GDM1 (cell line): Measurements from ENCODE around the gene ACTL6B.
"Not testable (repeated sequence)": the region's sequence is repeated elsewhere in the genome, so short reads cannot be mapped to it uniquely, and the experiment has no call there.

Experiments used
- DNase-seq: peaks from one replicate; lab custom pipeline; 2025; lab: John Stamatoyannopoulos, UW

ACTL6B gene

GRCh38 chr7:100655908-100656674 is at the start of gene ACTL6B:
Gene ACTL6B (minus strand): TSS chr7:100656448. CDS start chr7:100656354, 94 bp downstream.
- DNase-seq: peak; percentile 71

DNA sequence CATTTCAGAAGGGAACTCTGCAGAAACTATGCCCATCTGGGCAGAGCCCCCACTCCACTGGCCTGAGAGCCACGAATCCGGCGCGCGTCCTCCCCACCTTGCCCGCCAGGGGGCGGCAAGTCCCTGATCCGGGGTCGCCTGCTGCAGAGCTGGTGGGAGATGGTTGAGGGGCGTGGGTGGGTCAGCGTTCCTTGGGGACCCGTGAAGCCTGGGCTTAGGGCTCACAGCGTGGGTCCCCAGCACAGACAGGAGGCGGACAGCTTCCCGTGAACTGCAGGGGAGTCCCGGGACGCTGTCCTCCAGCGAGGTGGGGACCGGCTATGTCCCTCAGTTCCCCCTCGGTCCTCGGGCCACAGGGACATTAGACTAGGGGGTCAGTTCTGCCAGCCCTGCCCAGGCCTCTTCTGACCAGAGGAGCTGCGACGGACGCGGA is 49.1 kb upstream of the ACTL6B start:
- peak; percentile 66 for DNase-seq

- not testable (repeated sequence) for DNase-seq
These were observed 44.8 kb upstream of the ACTL6B start for GRCh38 chr7:100701089-100701488.

- DNase-seq: no peak
These were observed 42.8 kb upstream of the ACTL6B start for GRCh38 chr7:100699018-100699417.

DNA sequence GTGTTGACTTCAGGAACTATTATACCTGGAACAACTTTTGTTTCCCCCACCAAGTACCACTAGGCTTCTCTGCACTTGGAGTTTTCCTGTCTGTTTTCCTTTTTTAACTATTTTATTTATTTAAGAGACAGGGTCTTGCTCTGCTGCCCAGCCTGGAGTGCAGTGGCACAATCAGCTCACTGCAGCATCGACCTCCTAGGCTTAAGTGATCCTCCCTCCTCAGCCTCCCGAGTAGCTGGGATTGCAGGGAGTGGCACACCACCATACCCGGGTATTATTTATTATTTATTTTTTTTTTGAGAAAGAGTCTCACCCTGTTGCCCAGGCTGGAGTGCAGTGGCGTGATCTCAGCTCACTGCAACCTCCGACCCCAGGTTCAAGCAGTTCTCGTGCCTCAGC is 39.9 kb upstream of the ACTL6B start:
- no peak for DNase-seq

GRCh38 chr7:100694098-100694745 is 38.0 kb upstream of the ACTL6B start, which contains the start of gene GIGYF1:
Gene GIGYF1 (minus strand): TSS chr7:100694250. CDS start chr7:100688238, 6,012 bp downstream.
- DNase-seq: peak; percentile 61

DNA sequence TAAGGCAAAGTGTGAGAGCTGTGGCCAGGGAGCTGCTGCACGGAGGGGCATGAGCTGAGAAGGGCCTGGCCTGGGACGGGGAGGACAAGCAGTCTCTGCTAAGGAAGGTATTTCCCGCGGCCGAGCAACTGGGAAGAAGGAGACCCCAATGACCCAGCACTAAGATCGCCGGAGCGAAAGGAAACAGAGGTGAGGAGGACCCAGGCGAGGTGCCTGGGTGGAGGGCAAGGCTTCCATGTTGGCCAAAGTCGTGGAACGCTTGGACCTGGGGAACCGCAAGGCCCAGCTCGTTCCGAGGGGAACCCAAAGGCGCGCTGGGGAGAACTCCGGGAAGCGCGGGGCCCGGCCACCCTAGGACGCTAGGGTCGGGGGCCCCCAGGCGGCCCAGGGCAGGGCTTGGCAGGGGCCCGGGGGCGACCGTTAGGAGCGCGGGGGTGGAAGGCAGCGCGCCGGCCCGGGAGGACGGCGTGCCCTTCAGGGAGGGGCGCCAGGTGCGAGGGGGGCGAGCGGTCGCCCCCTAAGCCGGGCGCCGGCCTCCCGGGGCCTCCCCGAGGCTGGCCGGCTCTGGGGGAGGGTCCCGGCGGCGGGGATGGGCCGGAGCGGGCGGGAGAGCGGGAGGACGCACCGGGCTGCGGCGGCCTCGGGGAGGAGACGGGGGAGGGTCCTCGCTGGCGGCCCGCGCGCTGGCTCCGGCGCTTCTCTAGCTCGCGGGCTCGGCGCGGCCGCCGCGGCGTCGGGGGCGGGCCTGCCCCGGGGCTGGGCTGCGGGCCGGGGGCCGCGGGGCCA is 37.3 kb upstream of the ACTL6B start:
- DNase-seq: no peak

GRCh38 chr7:100692578-100692961 is 36.3 kb upstream of the ACTL6B start:
- no peak for DNase-seq

DNA sequence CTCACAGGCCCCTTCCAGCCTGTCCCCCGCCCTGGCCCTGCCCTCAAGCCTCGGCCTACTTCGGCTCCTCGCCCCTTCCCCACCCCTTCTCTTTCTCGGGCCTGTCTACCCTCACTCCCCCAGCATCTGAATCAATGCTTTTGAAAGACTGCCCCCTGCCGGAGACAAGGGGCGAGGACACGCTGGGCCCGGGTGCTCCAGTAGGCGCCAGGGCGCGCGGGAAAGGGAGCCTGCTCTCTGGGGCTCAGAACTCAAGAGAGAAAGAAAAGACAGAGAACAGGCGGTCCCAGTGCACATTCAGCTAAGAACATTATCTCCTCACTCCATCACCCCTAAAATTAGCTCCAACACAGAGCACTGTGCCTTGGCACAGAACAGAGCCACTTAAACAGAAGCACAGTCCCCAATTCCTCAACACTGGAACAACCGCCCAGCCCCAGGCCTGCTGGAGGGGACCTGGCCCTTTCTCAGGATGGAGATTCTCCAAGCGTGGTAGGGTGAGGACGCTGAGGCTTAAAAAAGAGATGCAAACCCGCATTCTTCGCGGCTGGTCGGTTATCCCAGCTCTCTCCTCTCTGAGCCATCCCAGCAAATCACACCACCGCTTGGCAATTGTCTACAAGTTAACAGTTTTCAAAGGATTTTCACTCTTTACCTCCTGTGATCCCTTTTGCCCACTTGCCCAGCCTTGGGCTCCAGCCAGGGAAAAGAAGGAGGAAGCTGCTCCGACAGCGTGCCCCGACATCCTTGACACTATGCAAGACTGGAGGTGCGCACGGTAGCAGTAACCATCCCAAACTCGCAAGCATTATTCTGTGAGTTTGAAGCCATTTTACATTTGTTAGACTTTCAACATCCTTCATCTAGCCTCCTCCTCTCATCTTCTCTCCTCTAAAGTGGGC is 35.7 kb upstream of the ACTL6B start:
- DNase-seq: peak; percentile 56

DNA sequence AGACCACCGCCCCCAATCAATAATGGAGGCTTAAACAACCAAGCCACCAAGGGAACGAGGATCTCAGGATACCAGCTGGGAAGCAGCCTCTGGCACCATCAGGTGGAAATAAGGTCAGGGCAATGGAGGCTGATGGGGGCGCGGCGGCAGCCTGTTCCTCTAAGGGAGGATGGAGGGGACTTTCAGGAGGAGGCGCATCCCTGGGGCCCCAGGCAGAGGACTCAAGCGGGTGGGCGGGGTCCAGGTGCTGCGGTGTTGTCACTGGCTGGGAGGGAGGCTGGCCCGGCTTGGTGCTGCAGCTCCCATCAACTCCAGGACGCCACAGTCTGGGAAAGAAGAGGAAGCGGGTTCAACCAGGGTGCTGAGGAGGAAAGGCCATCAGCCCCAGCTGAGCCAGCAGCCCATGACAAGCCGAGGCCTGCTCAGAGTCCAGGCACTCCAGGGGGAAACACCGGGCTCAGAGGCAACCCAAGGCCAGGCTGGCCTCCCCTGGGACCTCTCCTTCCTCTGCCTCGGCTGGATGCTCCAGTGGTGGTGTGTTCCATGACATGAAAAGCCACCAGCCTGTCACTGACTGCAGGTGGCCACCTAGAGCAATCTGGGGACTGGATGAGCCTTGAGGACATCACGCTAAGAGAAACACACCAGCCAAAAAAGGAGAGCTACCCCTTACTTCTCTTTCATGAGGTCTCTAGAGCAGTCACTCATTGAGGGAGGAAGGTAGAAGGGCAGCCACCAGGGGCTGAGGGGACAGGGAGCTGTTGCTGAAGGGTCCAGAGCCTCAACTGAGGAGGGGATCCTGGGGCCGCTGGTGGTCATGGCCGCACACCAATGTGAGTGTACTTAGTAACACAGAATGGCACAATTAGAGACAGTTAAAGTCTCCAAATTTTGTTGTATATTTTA is 33.2 kb upstream of the ACTL6B start:
- DNase-seq: no peak

GRCh38 chr7:100688326-100688860 is 32.1 kb upstream of the ACTL6B start:
- no peak for DNase-seq

- no peak for DNase-seq
These were observed 31.6 kb upstream of the ACTL6B start for GRCh38 chr7:100687751-100688300.

- no peak for DNase-seq
These were observed 31.0 kb upstream of the ACTL6B start for GRCh38 chr7:100687261-100687660.

DNA sequence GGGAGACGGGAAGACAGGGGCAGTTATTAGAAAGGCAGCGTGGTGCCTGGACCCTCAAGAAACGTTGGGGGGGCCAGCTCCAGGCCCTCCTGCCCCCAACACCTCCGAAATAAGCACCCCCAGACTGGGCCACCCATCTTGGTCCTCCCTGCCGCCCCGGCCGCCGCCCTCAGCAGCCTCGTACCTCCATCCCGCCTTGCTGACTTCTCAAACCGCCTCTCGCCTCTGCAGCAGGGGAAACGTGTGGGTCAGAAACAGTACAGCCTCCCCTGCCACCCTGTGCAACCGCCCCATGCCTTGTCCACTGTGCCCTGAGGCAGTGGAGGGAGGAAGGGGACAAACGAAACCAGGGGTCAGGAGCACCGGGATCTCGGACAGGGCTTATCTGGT is 30.6 kb upstream of the ACTL6B start:
- no peak for DNase-seq

DNA sequence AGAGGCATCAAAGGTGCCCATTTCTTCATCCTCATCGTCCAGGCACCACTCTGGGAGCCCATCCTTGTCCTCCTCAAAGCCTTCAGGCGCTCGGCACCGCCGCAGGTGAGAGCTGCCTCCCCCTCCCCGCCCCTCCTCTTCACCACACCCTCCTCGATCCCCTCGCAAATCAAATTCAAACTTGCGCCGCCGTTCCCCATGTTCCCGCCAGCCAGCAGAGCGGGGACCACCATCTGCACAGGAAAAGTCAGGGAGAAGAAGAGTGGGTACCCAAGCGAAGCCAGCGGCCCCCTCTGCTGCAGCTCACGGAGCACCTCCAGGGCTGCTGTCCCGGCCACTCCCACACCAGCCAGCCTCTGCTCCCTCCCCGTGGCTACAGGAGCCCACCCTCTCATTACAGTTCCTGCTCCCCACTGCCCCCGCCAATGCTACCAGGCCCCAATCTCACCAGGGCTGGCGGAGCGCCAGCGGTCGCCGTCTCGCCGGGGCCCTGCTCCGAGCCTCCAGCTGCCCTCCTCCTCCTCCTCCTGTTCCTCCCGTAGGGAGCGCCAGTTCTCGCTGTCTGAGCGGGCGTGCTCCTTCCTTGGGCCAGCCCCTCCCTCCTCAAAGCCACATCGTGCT is 30.1 kb upstream of the ACTL6B start:
- DNase-seq: no peak

DNA sequence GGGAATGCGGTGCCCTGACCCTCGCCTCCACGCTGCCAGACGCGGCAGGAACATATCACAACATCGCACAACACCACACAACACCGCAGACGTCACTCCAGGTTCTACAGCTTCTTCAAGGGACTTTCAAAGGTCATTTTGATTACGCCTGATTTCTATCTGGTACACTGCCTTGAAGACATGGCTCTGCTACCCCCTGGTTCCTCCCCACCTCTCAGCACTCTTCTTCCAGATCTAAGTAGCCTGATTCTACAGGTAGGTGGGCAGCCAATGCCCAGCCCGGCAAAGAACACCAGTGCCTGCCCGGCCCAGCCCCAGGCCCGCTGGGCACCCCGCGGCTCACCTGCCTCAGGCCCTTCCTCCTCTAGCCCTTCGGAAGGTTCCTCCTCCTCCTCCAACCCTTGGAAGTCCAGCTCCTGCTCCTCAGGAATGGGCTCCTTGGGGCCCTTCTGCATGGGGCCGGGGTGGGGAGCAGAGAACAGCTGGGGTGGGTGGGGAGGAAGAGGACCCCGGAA is 29.4 kb upstream of the ACTL6B start:
- no peak for DNase-seq

GRCh38 chr7:100685049-100685605 is 28.9 kb upstream of the ACTL6B start:
- DNase-seq: no peak

GRCh38 chr7:100684534-100685042 is 28.3 kb upstream of the ACTL6B start:
- DNase-seq: no peak
